K562 treated with DMSO at 1 percent for 48 hours (cell line): Measurements from ENCODE around the gene ZNF471. TPM values are rescaled to one million over a fixed set of nuclear protein-coding genes. Genes with fewer than 3 reads are reported as not detected.

Experiments used
- total RNA-seq: library from RNA; unstranded; fragments of 300-600 nt; gene quantifications from 2 replicates; pipeline ENCODE4 v1.2.3, GENCODE V29; 2022; ENCODE audit warnings: low replicate concordance; ENCODE audit errors: extremely low read depth

The ZNF471 gene
- not detected in 2 replicates for total RNA-seq

GRCh38 chr19:56507446-56508289 lies at the start of gene ZNF471:
Gene ZNF471 (plus strand): TSS chr19:56507855. CDS start chr19:56511572, 3,717 bp downstream.

GRCh38 chr19:56476651-56477428 lies 30.8 kb upstream of the ZNF471 start, which contains the start of gene ZNF667:
Gene ZNF667 (minus strand): TSS chr19:56477345. CDS start chr19:56462370, 14,975 bp downstream.

DNA sequence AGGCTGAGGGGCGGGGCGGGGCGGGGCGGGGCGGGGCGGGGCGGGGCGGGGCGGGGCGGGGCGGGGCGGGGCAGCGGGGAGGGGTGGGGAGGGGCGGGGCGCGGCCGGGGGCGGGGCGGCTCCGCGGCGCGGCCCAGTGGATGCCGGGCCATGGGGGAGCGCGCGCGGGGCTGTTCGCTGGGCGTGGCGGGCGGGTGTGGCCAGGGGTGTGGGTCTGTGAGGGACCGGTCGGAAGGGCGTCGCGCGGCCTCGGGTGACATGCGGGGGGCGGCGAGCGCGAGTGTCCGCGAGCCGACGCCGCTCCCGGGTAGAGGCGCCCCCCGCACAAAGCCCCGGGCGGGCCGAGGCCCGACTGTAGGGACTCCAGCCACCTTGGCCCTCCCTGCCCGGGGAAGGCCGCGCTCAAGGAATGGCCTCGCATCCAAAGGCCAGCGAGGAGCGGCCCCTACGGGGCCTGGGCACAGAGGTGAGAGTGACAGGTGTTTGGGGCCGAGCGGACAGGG lies 31.2 kb downstream of the ZNF471 start, which contains the start of gene ZFP28:
ZFP28 (plus strand) TSS at position 188 of the 503 bp plus-strand sequence; CDS start at position 259, 71 bp downstream.

GRCh38 chr19:56567274-56568120 lies 59.8 kb downstream of the ZNF471 start, which contains the start of gene ZNF470:
Gene ZNF470 (plus strand): TSS chr19:56567468. CDS start chr19:56570312, 2,844 bp downstream.

Other genes with a start within 250 kb of the ZNF471 start
- gene EDDM13, start 235.1 kb upstream of the ZNF471 start, total RNA-seq = not detected in 2 replicates
- not detected in 2 replicates for gene ZSCAN5A, start 193.0 kb upstream of the ZNF471 start, total RNA-seq
- gene ZNF582, start 114.3 kb upstream of the ZNF471 start, total RNA-seq = not detected in 2 replicates
- gene ZNF583, start 103.5 kb upstream of the ZNF471 start, total RNA-seq = not detected in 2 replicates
- gene ZNF667, start 30.5 kb upstream of the ZNF471 start, total RNA-seq = not detected in 2 replicates
- not detected in 2 replicates for gene ZFP28, start 31.1 kb downstream of the ZNF471 start, total RNA-seq
- gene ZNF470, start 59.6 kb downstream of the ZNF471 start, total RNA-seq = not detected in 2 replicates
- gene ZNF71, start 87.4 kb downstream of the ZNF471 start, total RNA-seq = not detected in 2 replicates
- not detected in 2 replicates for gene SMIM17, start 135.3 kb downstream of the ZNF471 start, total RNA-seq
- not detected in 2 replicates for gene ZNF835, start 163.9 kb downstream of the ZNF471 start, total RNA-seq